AG09309 (cell line): ENCODE measurements around the gene CKS2.

Source experiments
- DNase-seq: peaks from one replicate; pipeline ENCODE4 v3.0.0-alpha.2; 2010; ENCODE audit warnings: low read depth
- H3K4me3 ChIP-seq: 2 replicates; pipeline ENCODE4 v1.5.1; 2011; ENCODE audit warnings: mild to moderate bottlenecking, low read depth, low read length, moderate library complexity; ENCODE audit not compliant: control insufficient read depth
- CTCF ChIP-seq: IDR thresholded peaks from 2 replicates; pipeline ENCODE4 v1.5.1; 2011; ENCODE audit warnings: mild to moderate bottlenecking, low read depth, low read length, inconsistent platforms; ENCODE audit not compliant: insufficient read depth, control insufficient read depth; ENCODE audit errors: missing control alignments

Gene CKS2

GRCh38 chr9:89361031-89361430, 50.0 kb downstream of the CKS2 start:
- DNase-seq = no peak
- no peak for TF ChIP-seq CTCF
- H3K4me3 ChIP-seq = no peak overlapping the region

- H3K4me3 ChIP-seq = no peak overlapping the region
- DNase-seq = no peak
- TF ChIP-seq CTCF = no peak
Measured at GRCh38 chr9:89361816-89362646, 51.0 kb downstream of the CKS2 start.

GRCh38 chr9:89362647-89363310, 51.8 kb downstream of the CKS2 start:
- no peak overlapping the region for H3K4me3 ChIP-seq
- DNase-seq = no peak
- TF ChIP-seq CTCF = no peak

GRCh38 chr9:89363311-89363670, 52.3 kb downstream of the CKS2 start:
- H3K4me3 ChIP-seq = no peak overlapping the region
- TF ChIP-seq CTCF = no peak
- DNase-seq = no peak

- no peak for TF ChIP-seq CTCF
- DNase-seq = no peak
- no peak overlapping the region for H3K4me3 ChIP-seq
Measured at GRCh38 chr9:89363921-89364665, 53.1 kb downstream of the CKS2 start.

GRCh38 chr9:89364666-89365531, 53.9 kb downstream of the CKS2 start:
- no peak overlapping the region for H3K4me3 ChIP-seq
- DNase-seq = no peak
- no peak for TF ChIP-seq CTCF
